GM19372 (cell line): ENCODE data around the gene VPS33A.

Experiments
- ATAC-seq: cut with Tn5 transposase; IDR thresholded peaks from one replicate; pipeline ENCODE4 v1.9.1; 2021; ENCODE audit warnings: mild to moderate bottlenecking, low read depth, moderate library complexity; ENCODE audit not compliant: unreplicated experiment

The VPS33A gene

DNA sequence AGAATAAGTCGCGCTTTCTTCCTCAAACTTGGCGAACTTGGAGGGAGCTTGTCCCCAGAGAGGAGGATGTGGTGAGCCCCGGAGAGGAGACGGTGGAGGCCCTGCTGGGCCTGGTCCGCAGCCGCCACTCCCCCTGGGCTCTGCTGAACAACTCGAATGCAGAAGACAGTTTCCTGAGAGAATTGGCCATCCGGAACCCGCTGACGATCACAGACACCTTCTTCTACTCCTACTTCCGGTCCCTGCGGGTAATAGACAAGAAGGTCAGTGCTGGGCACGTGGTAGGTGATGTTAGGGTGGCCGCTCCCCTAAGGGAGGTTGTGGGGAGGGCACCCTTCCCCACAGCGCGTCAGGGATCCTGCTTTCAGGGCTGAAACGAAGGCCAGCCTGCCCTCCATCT is 81.8 kb downstream of the VPS33A start:
- no peak for ATAC-seq

DNA sequence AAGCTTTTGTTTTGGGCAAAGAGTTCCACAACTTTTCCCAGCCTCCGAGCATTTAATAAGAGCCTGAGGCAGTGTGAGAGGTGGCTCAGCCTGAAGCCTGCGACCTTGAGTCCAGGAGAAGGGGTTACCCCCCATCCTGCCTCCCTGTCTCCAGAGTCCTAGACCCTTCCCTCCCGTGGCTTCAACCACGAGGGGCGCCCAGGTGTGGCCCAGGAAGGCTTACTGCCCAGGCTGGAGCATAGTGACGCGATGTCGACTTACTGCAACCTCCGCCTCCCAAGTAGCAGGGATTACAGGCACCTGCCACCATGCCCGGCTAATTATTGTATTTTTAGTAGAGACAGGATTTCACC is 82.7 kb downstream of the VPS33A start:
- ATAC-seq = no peak

DNA sequence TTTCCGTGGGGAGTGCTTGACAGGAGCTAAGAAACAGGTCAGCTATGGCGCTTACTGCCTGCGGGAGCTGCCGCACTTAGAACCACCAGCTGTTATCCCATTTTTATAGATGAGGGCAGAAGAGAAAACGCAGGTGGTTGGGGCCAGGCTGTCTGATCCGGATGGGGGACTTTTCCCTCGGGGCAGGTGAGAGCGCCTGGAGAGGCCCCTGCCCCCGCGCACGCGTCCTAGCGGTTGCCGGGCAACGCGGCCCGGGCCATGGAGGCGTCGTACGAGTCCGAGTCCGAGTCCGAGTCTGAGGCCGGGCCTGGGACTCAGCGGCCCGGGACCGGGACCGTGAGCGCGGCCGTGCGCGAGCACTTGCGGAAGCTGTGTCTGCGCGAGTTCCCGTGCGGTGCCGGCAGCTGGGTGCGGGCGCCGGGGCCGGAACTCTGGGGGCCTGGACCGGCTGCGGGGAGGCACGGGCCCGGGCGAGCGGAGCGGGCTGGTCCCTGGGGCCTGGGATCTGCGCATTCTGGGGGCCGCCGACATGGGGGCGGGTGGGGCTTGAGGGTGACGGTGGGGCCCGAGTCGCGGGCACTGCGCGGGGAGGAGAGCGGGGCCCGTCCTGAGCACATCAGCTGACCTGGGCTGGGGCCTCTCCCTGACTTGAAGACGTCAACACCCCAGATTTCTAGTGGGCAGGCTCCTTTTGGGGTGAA is 83.3 kb downstream of the VPS33A start, which contains the start of gene LRRC43:
TSS of gene LRRC43 (plus strand) at position 237 of the 701 bp plus-strand sequence. CDS start at position 259, 22 bp downstream.
- no peak for ATAC-seq
